Measurements from ENCODE around the gene PYGB.

PYGB gene

GRCh38 chr20:25285856-25286798 lies 38.2 kb downstream of the PYGB start:
- TF ChIP-seq ZFX (IDR thresholded peaks at IDR 0.05) (no peak), CTCF (conservative IDR thresholded peaks at IDR 0.05) (no peak)

GRCh38 chr20:25286917-25287316 lies 39.0 kb downstream of the PYGB start:
- TF ChIP-seq CTCF (conservative IDR thresholded peaks at IDR 0.05) (no peak), ZFX (IDR thresholded peaks at IDR 0.05) (no peak)
- H3K27ac ChIP-seq, result no peak overlapping the region

More at GRCh38 chr20:25285856-25286798, 38.2 kb downstream of the PYGB start:
- H3K27ac ChIP-seq, result no peak overlapping the region

GRCh38 chr20:25287631-25288290 lies 39.9 kb downstream of the PYGB start:
- no peak overlapping the region for H3K27ac ChIP-seq
- TF ChIP-seq CTCF (conservative IDR thresholded peaks at IDR 0.05) (no peak), ZFX (IDR thresholded peaks at IDR 0.05) (no peak)

GRCh38 chr20:25288291-25289181 lies 40.7 kb downstream of the PYGB start:
- TF ChIP-seq CTCF (conservative IDR thresholded peaks at IDR 0.05) (no peak), ZFX (IDR thresholded peaks at IDR 0.05) (no peak)
- no peak overlapping the region for H3K27ac ChIP-seq

- H3K27ac ChIP-seq, result no peak overlapping the region
Measured at GRCh38 chr20:25289886-25290597, 42.2 kb downstream of the PYGB start.

More at GRCh38 chr20:25289886-25290597, 42.2 kb downstream of the PYGB start:
- TF ChIP-seq CTCF (conservative IDR thresholded peaks at IDR 0.05), result no peak
- no peak for TF ChIP-seq ZFX (IDR thresholded peaks at IDR 0.05)

Measured in C4-2B (cell line).